IPS-20b (cell line): ENCODE measurements around the gene BRAT1.
A peak's percentile ranks its signal among the peaks of the same experiment; 100 is the strongest.

Experiments used
- H3K27ac ChIP-seq: one replicate; pipeline ENCODE4 v1.5.1; 2013; ENCODE audit warnings: low read length
- H3K27me3 ChIP-seq: 2 replicates; pipeline ENCODE4 v1.6.1; 2013; ENCODE audit warnings: mild to moderate bottlenecking, low read length, inconsistent platforms; ENCODE audit not compliant: insufficient read depth
- H3K36me3 ChIP-seq: 2 replicates; pipeline ENCODE4 v1.6.1; 2013; ENCODE audit warnings: low read depth, mild to moderate bottlenecking, inconsistent platforms, low read length, moderate library complexity; ENCODE audit not compliant: insufficient read depth
- H3K4me1 ChIP-seq: 2 replicates; pipeline ENCODE4 v1.6.1; 2013; ENCODE audit warnings: mild to moderate bottlenecking, control low read depth, inconsistent platforms, low read length, moderate library complexity; ENCODE audit not compliant: insufficient read depth
- H3K4me3 ChIP-seq: 2 replicates; pipeline ENCODE4 v1.5.1; 2013; ENCODE audit warnings: mild to moderate bottlenecking, low read length, inconsistent platforms
- H3K9ac ChIP-seq: 2 replicates; pipeline ENCODE4 v1.6.1; 2013; ENCODE audit warnings: low read depth, mild to moderate bottlenecking, inconsistent platforms, low read length, moderate library complexity
- H3K9me3 ChIP-seq: 2 replicates; pipeline ENCODE4 v1.6.1; 2013; ENCODE audit warnings: mild to moderate bottlenecking, low read depth, low read length, inconsistent platforms; ENCODE audit not compliant: insufficient read depth

Gene BRAT1

DNA sequence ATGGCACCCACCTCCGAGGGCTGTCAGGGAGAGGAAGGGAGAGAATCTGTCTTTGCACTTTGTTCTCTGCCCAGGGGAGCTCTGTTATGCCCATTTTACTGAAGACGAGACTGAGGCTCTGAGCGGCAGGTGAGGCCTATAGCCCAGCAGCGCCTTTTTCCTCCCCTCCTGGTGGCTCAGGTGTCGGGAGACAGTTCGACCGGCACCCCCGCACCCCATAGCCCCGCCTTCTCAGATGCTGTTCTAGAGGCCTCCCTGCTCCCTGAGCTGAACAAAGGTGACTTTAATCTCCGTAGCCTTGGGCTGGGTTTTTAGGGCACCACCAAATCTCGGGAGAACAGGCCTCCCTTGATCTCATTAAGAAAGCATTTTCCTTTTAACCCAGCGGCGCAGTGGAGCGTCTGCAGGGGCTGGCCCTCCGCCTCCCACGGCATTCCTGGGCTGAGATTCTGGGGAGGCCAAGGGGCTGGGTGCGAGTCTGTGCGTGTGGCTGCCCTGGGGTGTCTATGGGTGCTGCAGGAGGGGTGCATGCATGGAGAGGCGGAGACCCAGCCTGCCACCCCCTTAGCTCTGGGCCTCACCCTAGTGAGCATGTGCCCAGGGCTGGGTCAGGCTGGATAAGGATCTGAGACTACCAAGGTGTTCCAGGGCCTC, 32.4 kb downstream of the BRAT1 start:
- Histone ChIP-seq H3K9ac (peak overlapping the region; percentile 35; the same call in 1 of the 2 replicates), H3K4me3 (peak overlapping the region; percentile 54; the same call in 1 of the 2 replicates), H3K36me3 (peaks cover 23% of the 10 kb centered on the region), H3K9me3 (no peaks in the 10 kb centered on the region), H3K27me3 (peaks cover 45% of the 10 kb centered on the region), H3K4me1 (peaks cover 43% of the 10 kb centered on the region), H3K27ac (no peak overlapping the region)

DNA sequence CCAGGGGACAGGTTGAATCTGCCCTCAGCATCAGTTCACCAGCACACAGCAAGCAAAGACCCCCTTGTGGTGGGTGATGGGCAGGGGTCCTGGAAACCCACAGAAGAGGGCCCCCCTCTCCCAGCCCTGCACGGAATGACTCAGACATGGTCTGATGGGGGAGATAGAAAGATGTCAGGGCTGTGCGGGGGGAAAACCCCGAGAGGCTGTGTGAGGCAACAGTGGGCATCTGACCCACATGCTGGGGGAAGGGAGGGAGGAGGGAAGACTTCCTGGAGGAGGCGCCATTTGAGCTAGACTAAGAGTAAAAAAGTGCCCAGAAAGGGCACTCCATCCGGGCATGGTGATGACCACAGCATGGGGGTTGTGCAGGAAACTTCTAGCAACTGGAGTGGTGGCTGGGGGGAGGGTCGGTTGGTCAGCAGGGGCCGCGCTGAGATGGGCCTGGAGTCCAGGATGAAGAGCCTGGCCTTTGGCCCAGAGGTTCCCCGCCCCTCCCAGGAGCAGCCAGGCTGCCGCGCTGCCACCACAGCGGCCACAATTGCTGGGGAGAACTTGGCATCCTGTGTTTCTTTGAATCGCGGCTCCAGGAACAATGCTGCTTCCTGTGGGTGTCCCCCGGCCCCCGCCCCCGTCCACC, 33.3 kb downstream of the BRAT1 start:
- Histone ChIP-seq H3K27ac (no peak overlapping the region), H3K4me3 (peak overlapping the region; percentile 54; the same call in 1 of the 2 replicates), H3K4me1 (peaks cover 50% of the 10 kb centered on the region), H3K36me3 (peaks cover 19% of the 10 kb centered on the region), H3K27me3 (peaks cover 54% of the 10 kb centered on the region), H3K9ac (no peak overlapping the region; the same call in 1 of the 2 replicates), H3K9me3 (no peaks in the 10 kb centered on the region)

DNA sequence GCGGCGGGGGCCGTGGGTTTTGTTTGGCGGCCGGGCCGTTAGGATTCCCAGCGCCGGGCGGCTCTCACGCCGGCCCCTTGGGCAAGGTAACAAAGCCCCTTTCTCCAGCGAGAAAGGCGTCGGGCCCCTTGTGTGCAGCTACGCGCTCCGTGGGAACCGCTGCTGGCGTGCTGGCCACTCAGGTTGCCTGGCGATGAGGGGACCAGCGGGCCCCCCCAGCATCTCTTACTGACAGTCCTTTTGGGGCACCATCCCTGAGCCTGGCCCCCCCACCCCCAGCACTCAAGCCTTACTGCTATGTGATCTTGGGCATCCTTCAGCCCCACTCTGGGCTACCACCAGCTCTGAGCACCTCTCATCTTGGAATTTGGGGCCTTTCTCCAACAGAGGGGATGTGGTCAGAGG, 34.0 kb downstream of the BRAT1 start:
- H3K27me3 ChIP-seq: peaks cover 59% of the 10 kb centered on the region

DNA sequence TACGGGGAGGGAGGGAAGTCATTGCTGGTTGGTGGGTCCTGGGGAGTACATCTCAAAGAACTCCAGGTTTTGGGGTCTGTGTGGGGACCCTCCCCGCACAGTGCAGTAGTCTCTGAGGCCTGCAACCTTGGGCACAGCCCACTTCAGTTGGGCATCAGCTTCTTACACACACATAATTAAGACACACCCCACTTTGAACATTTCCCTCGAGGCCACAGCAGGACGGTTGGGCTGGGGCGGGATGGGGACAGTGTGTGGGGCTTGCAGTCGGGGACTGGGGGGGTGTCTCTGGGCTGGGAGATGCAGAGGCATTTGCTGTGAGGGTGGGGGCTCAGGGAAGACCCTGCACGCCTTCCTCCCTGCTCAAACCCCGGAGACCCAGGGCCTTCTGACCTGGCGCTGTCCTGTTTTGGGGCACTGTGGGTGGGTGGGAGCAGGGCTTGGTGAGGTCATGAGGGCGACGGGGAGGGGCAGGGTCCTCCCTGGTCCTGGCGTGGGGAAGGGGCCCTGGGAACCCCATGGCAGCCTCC, 34.5 kb downstream of the BRAT1 start:
- Histone ChIP-seq H3K36me3 (peaks cover 7% of the 10 kb centered on the region; the same call in 1 of the 2 replicates), H3K27ac (no peak overlapping the region), H3K9ac (peak overlapping the region; percentile 9; the same call in 1 of the 2 replicates), H3K9me3 (no peaks in the 10 kb centered on the region), H3K27me3 (peaks cover 62% of the 10 kb centered on the region), H3K4me1 (peaks cover 49% of the 10 kb centered on the region), H3K4me3 (peak overlapping the region; percentile 69)

More for the DNA sequence above, 34.0 kb downstream of the BRAT1 start:
- no peaks in the 10 kb centered on the region for H3K9me3 ChIP-seq
- peak overlapping the region; percentile 32; the same call in 1 of the 2 replicates for H3K9ac ChIP-seq
- peaks cover 12% of the 10 kb centered on the region; the same call in 1 of the 2 replicates for H3K36me3 ChIP-seq
- H3K4me1 ChIP-seq: peaks cover 54% of the 10 kb centered on the region
- peak overlapping the region; percentile 54; the same call in 1 of the 2 replicates for H3K4me3 ChIP-seq
- no peak overlapping the region for H3K27ac ChIP-seq

DNA sequence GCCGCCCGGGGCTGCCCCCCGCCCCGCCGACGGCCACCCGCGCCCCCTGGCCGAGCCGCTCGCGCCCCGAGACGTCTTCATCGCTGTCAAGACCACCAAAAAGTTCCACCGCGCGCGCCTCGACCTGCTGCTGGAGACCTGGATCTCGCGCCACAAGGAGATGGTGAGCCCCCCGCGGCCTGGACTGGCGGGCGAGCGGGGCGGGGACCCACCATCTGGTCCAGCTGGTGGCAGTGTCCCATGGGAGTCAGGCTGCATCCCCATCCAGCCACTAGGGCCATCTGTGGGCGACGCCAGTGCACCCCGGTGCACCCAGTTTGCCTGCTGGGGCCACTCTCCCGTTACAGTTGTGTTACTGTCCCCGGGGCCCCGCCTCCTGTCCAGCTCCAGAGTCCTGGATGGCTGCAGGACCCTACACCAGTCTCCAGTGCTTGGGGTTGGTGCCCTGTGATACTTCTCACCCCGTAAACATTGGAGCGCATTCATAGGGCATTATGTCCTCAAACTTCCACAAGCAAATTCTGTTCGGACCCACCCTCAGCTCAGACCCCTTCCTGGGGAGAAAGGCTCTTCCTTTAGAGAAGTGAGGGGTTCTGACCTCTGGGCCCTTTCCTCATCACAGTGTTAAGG, 35.1 kb downstream of the BRAT1 start:
- H3K9ac ChIP-seq: peak overlapping the region; percentile 9; the same call in 1 of the 2 replicates
- no peak overlapping the region for H3K27ac ChIP-seq
- peak overlapping the region; percentile 69 for H3K4me3 ChIP-seq
- H3K27me3 ChIP-seq: peaks cover 62% of the 10 kb centered on the region
- peaks cover under 1% of the 10 kb centered on the region; the same call in 1 of the 2 replicates for H3K36me3 ChIP-seq
- peaks cover 43% of the 10 kb centered on the region for H3K4me1 ChIP-seq
- H3K9me3 ChIP-seq: no peaks in the 10 kb centered on the region

DNA sequence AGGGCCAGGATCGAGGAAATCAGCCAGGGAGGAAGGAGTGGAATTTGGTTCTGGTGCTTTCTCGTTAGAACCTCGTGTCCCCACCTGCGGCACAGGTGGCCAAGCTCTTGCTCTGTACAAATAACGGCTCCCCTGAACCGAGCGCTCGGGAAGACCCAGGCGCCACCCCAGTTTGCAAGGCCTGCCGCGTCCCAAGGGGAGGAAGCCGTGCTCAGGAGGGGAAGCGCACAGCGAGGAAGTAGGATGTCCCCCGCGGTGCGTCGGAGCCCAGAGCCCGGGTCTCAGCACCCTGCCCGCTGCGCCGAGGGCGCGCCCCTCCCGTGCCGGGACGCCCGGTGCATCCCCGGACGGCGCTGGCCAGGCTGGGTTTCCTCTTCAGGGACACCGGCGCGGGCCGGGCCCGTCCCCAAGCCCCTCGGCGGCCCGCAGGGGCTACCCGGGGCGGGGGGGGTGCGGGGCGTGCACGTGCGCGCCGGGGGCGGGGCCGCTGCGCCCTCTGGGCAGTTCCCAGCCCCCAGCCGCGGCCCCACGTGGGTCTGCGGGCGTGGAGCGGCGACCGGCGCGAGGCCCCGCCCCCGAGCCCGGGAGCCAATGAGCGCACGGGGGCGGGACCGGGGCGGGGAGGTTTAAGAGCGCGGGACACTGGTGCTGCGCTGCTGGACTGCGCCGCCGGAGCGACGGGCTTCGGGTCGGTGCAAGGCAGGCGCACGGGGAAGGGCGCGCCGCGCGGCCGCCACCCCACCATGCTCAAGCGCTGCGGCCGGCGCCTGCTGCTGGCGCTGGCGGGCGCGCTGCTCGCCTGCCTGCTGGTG, 36.0 kb downstream of the BRAT1 start, which contains the start of gene LFNG:
TSS of gene LFNG (plus strand) at position 656 of the 812 bp plus-strand sequence. CDS start at position 744, 88 bp downstream.
- H3K36me3 ChIP-seq: no peaks in the 10 kb centered on the region
- H3K9me3 ChIP-seq: no peaks in the 10 kb centered on the region
- H3K27ac ChIP-seq: no peak within 1 kb of the TSS
- H3K9ac ChIP-seq: peak within 1 kb of the TSS; percentile 37; the same call in 1 of the 2 replicates
- H3K4me1 ChIP-seq: peaks cover 39% of the 10 kb centered on the region
- peak within 1 kb of the TSS; percentile 70 for H3K4me3 ChIP-seq
- peaks cover 62% of the 10 kb centered on the region for H3K27me3 ChIP-seq

DNA sequence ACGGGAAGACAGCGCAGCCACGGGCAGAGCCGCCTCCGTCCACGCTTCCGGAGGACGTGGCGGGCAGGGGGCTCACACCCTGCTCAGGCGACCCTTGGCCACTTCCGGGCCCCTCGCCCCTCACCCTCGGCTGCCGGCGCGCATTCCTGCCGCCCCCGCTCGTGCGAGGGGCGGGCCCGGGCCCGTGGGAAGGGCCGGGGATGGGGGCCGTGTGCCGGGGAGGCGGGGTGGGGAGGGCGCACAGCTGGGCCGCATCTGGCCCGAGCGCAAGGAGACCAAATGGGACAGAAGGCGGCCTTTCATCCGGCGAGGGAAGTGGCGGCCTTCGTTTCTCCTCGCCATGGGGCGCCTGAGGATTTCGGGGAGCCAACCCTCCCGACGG, 36.6 kb downstream of the BRAT1 start:
- Histone ChIP-seq H3K27ac (no peak overlapping the region), H3K9me3 (no peaks in the 10 kb centered on the region), H3K9ac (peak overlapping the region; percentile 37; the same call in 1 of the 2 replicates), H3K36me3 (no peaks in the 10 kb centered on the region), H3K27me3 (peaks cover 62% of the 10 kb centered on the region), H3K4me1 (peaks cover 39% of the 10 kb centered on the region), H3K4me3 (peak overlapping the region; percentile 70)

DNA sequence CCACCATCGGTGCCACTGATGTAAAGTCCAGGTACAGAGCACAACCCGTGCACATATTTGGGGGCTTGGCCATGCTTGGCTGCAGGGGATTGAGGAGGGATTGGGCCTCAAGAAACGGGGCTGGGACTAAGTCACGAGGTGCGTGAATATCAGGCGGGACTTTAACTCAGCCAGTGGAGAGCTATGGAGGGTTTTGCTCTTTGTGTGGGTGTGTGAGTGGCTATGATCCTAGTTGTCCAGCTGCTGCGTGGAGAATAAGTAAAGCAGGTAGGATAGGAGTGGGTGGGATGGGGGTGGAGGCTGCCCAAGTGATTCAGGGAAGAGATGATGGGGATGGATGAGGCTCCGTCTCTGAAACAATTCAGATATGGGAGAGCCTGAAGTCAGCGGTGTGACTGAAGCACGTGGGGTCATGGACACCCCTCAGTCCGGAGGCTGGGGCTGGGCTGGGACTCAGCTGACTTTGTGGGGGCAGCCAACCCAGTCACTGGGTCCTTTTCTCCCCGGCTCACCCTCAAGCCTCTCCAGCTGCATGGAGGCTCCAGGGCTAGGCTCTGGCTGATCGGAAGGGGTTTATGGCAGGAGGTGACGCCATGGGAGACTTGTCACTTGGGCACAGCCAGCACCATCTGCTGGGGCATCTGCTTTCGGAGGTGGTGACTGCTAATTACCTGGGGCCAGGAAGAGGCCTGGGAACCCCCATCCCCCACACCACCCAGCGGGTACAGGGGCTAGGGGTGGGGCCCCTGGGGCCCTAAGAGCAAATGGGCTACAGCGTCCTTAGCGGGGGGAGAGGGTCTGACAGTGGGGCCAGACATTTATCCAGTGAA, 37.4 kb downstream of the BRAT1 start:
- Histone ChIP-seq H3K9ac (no peak overlapping the region), H3K36me3 (no peaks in the 10 kb centered on the region), H3K27ac (no peak overlapping the region), H3K4me1 (peaks cover 32% of the 10 kb centered on the region), H3K9me3 (no peaks in the 10 kb centered on the region), H3K27me3 (peaks cover 58% of the 10 kb centered on the region), H3K4me3 (peak overlapping the region; percentile 70; the same call in 1 of the 2 replicates)

DNA sequence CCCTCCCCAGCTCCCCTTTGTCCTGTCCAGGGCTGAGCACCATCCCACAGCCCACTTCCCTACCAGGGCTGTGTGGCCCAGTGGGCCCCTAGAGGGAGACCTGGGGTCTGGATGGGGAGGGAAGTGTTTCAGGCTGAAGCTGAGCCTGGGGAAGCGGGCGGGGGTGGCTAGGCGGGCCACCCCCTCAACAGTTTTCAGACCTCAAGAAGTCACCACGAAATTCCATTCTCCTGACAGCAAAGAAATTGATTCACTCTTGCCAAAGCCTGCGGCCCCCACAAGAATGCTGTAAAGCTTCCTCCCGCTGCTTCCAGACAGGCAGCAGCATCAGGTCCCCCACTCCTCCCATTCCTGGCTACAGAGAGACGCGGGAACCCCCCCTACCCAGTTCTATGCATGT, 38.3 kb downstream of the BRAT1 start:
- no peaks in the 10 kb centered on the region for H3K36me3 ChIP-seq
- no peaks in the 10 kb centered on the region for H3K9me3 ChIP-seq
- H3K4me3 ChIP-seq: no peak overlapping the region
- peaks cover 28% of the 10 kb centered on the region; the same call in 1 of the 2 replicates for H3K4me1 ChIP-seq
- no peak overlapping the region for H3K27ac ChIP-seq
- H3K9ac ChIP-seq: no peak overlapping the region
- H3K27me3 ChIP-seq: peaks cover 50% of the 10 kb centered on the region

DNA sequence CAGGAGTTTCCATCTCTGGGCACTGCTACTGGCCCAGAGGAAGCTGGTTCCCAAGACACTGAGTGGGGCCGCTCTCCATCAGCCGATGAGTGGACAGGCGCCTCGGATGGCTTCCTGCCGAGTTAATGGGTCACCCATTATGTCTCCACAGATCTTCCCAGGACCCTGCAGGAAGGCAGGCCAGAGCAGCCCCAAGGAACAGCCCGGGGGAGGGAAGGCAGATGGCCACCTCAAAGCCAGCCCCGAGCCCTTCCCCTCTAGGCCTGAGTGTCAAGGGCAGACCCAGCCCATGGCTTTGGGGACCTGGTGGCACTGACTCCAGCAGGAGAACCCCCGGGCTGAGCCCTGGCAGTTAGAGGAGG, 39.1 kb downstream of the BRAT1 start:
- H3K36me3 ChIP-seq: no peaks in the 10 kb centered on the region
- H3K4me1 ChIP-seq: peaks cover 21% of the 10 kb centered on the region; the same call in 1 of the 2 replicates
- H3K9me3 ChIP-seq: no peaks in the 10 kb centered on the region
- H3K4me3 ChIP-seq: no peak overlapping the region
- H3K27me3 ChIP-seq: peaks cover 41% of the 10 kb centered on the region
- no peak overlapping the region for H3K9ac ChIP-seq
- no peak overlapping the region for H3K27ac ChIP-seq
